ENCODE measurements around the gene NADK2. TPM values are rescaled to one million over a fixed set of nuclear protein-coding genes. Genes with fewer than 3 reads are reported as not detected.
A peak's percentile ranks its signal among the peaks of the same experiment; 100 is the strongest.

The NADK2 gene
- total and polyA plus RNA-seq, 9 of the 15 experiments (the other 6 are each of a cell fraction or from before 2014, with no cell fraction given): 10.6 to 41.0 (median 24.0) TPM

- TF ChIP-seq PHTF2 (CRISPR knock-in tag; IDR thresholded peaks at IDR 0.05): no peak
- TF ChIP-seq HDAC2 (IDR thresholded peaks at IDR 0.05): 0 out of 2 replicates have a peak, but pooled peaks have one; percentile 49
- no peak for TF ChIP-seq GTF2A2 (tag; IDR thresholded peaks at IDR 0.05)
- TF ChIP-seq EGR1 (conservative IDR thresholded peaks at IDR 0.05): no peak
- peak in 1 of 2 experiments; percentile 51; a peak in 1 of 4 replicates for TF ChIP-seq CSDE1 (IDR thresholded peaks at IDR 0.05)
- no peak for TF ChIP-seq RUNX1 (IDR thresholded peaks at IDR 0.05; ENCODE audit: low read depth)
- no peak for TF ChIP-seq ARID3B (CRISPR knock-in tag; IDR thresholded peaks at IDR 0.05; ENCODE audit: borderline replicate concordance)
- TF ChIP-seq HEY1 (CRISPR knock-in tag; IDR thresholded peaks at IDR 0.05; ENCODE audit: borderline replicate concordance): no peak
- TF ChIP-seq NFXL1 (CRISPR knock-in tag; IDR thresholded peaks at IDR 0.05): no peak
- 0 out of 2 replicates have a peak, but pooled peaks have one; percentile 13 for TF ChIP-seq ZBTB49 (CRISPR knock-in tag; IDR thresholded peaks at IDR 0.05; ENCODE audit: borderline replicate concordance)
- peak in 1 of 3 experiments; percentile 84 for TF ChIP-seq YY1 (IDR thresholded peaks at IDR 0.05; ENCODE audit: borderline replicate concordance in 1 of 3, control insufficient read depth in 1 of 3, extremely low read depth in 1 of 3, insufficient read depth in 3 of 3, insufficient read length in 1 of 3, insufficient replicate concordance in 2 of 3, low read depth in 1 of 3, low read length in 2 of 3)
- TF ChIP-seq ARNT (IDR thresholded peaks at IDR 0.05): peak in 1 of 2 experiments; percentile 52; a peak in 1 of 4 replicates
- peak; percentile 59 for TF ChIP-seq E2F8 (IDR thresholded peaks at IDR 0.05; ENCODE audit: low read depth, partially characterized antibody)
- no peak for TF ChIP-seq ZNF695 (CRISPR knock-in tag; IDR thresholded peaks at IDR 0.05)
- no peak for TF ChIP-seq ILK (tag; IDR thresholded peaks at IDR 0.05; ENCODE audit: borderline replicate concordance, low read depth)
- no peak for TF ChIP-seq MCM2 (IDR thresholded peaks at IDR 0.05; ENCODE audit: low read depth)
- TF ChIP-seq RBM15 (IDR thresholded peaks at IDR 0.05; ENCODE audit: insufficient read depth, low read length): no peak
- no peak for TF ChIP-seq ZNF146 (CRISPR knock-in tag; IDR thresholded peaks at IDR 0.05; ENCODE audit: unreplicated experiment)
- TF ChIP-seq MIER1 (IDR thresholded peaks at IDR 0.05; ENCODE audit: low read depth): no peak
- no peak for TF ChIP-seq GTF2E2 (tag; IDR thresholded peaks at IDR 0.05)
- TF ChIP-seq ZNF707 (CRISPR knock-in tag; conservative IDR thresholded peaks at IDR 0.05): no peak
Measured at GRCh38 chr5:36150676-36151433, 90.9 kb downstream of the NADK2 start (continued).

Measured in K562 (cell line).